ENCODE measurements around the gene EFTUD2.
"Not testable (repeated sequence)": the region's sequence is repeated elsewhere in the genome, so short reads cannot be mapped to it uniquely, and the experiment has no call there.

EFTUD2 gene

GRCh38 chr17:44846206-44846605 is 53.0 kb downstream of the EFTUD2 start:
- DNase-seq, result no peak

- DNase-seq, result peak; percentile 59
These were observed 54.8 kb downstream of the EFTUD2 start for GRCh38 chr17:44844390-44844830.

- peak; percentile 52 for DNase-seq
These were observed 56.5 kb downstream of the EFTUD2 start for GRCh38 chr17:44842748-44843147.

GRCh38 chr17:44840936-44841335 is 58.3 kb downstream of the EFTUD2 start:
- DNase-seq, result peak; percentile 58

- DNase-seq, result no peak
These were observed 59.0 kb downstream of the EFTUD2 start for GRCh38 chr17:44840274-44840673.

GRCh38 chr17:44837196-44837595 is 62.0 kb downstream of the EFTUD2 start:
- DNase-seq, result no peak

- DNase-seq, result no peak
These were observed 66.4 kb downstream of the EFTUD2 start for GRCh38 chr17:44832805-44833204.

GRCh38 chr17:44831371-44831770 is 67.9 kb downstream of the EFTUD2 start:
- DNase-seq, result no peak

- no peak for DNase-seq
These were observed 68.6 kb downstream of the EFTUD2 start for GRCh38 chr17:44830359-44831288.

GRCh38 chr17:44829523-44830358 is 69.5 kb downstream of the EFTUD2 start, which contains the start of gene GJC1:
Gene GJC1, minus strand, starts transcription at chr17:44830287. Its CDS starts 24,470 bp downstream, at chr17:44805817.
- DNase-seq, result peak; percentile 46

- peak; percentile 25 for DNase-seq
These were observed 70.2 kb downstream of the EFTUD2 start for GRCh38 chr17:44828919-44829522.

- no peak for DNase-seq
These were observed 71.4 kb downstream of the EFTUD2 start for GRCh38 chr17:44827863-44828262.

GRCh38 chr17:44826123-44826790 is 73.0 kb downstream of the EFTUD2 start:
- no peak for DNase-seq

- not testable (repeated sequence) for DNase-seq
These were observed 74.0 kb downstream of the EFTUD2 start for GRCh38 chr17:44825236-44825635.

- peak; percentile 92 for DNase-seq
These were observed 78.5 kb downstream of the EFTUD2 start for GRCh38 chr17:44820631-44821212.

GRCh38 chr17:44818508-44818907 is 80.7 kb downstream of the EFTUD2 start:
- DNase-seq, result not testable (repeated sequence)

- DNase-seq, result no peak
These were observed 87.0 kb downstream of the EFTUD2 start for GRCh38 chr17:44812263-44812662.

GRCh38 chr17:44808656-44809388 is 90.4 kb downstream of the EFTUD2 start:
- DNase-seq, result not testable (repeated sequence)

- DNase-seq, result no peak
These were observed 91.1 kb downstream of the EFTUD2 start for GRCh38 chr17:44808156-44808555.

- peak; percentile 36 for DNase-seq
These were observed 91.5 kb downstream of the EFTUD2 start for GRCh38 chr17:44807817-44808155.
